OCI-LY1 (cell line): ENCODE results near the gene NMT1.

Source experiments
- EZH2 ChIP-seq: fragments of 200-600 bp; sonication (generic), shearing (Covaris generic); IDR thresholded peaks from 2 replicates; pipeline ENCODE4 v1.8.0; 2017; ENCODE audit warnings: borderline replicate concordance, mixed run types, mild to moderate bottlenecking, antibody characterized with exemption, low read length, moderate library complexity, mixed read lengths
- TF ChIP-seq, protein P1 (sequence below): fragments of 200-600 bp; sonication (generic), shearing (Covaris generic); IDR thresholded peaks from 2 replicates; pipeline ENCODE4 v1.5.1; 2017; ENCODE audit warnings: mild to moderate bottlenecking, antibody characterized with exemption, low read length, moderate library complexity, mixed read lengths

DNA sequence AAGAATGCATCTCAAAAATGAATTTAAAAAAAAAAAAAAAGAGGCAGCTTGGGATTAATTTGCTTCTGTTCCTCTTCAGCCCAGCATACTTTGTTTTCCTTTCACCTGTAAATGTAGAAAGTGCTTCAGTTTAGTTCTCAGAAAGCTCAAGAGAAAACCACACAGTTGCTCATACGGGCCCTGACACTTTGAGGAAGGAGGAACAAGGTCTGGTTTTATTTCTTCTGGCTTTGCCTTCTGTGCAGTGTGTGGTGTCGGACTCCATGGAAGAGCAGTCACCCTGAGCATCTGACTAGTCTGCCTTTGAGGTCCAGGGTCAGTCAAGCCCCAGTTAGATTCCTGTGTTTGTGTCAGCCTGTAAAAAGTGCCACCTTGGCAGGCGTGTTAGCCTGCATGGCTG is 27.6 kb downstream of the NMT1 start:
- TF ChIP-seq, protein P1, sequence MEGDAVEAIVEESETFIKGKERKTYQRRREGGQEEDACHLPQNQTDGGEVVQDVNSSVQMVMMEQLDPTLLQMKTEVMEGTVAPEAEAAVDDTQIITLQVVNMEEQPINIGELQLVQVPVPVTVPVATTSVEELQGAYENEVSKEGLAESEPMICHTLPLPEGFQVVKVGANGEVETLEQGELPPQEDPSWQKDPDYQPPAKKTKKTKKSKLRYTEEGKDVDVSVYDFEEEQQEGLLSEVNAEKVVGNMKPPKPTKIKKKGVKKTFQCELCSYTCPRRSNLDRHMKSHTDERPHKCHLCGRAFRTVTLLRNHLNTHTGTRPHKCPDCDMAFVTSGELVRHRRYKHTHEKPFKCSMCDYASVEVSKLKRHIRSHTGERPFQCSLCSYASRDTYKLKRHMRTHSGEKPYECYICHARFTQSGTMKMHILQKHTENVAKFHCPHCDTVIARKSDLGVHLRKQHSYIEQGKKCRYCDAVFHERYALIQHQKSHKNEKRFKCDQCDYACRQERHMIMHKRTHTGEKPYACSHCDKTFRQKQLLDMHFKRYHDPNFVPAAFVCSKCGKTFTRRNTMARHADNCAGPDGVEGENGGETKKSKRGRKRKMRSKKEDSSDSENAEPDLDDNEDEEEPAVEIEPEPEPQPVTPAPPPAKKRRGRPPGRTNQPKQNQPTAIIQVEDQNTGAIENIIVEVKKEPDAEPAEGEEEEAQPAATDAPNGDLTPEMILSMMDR = no peak
- no peak for TF ChIP-seq EZH2
